CD4-positive, alpha-beta T cell treated with Interferon alpha-2 for 1 hour (primary cell): ENCODE measurements around the gene PSKH1.
A peak's percentile ranks its signal among the peaks of the same experiment; 100 is the strongest.
"Not testable (repeated sequence)": the region's sequence is repeated elsewhere in the genome, so short reads cannot be mapped to it uniquely, and the experiment has no call there.

Experiments used
- DNase-seq, 2 donors: peaks; one replicate each; pipeline ENCODE4 v3.0.0-alpha.2; 2020 to 2022

Gene PSKH1

GRCh38 chr16:67892375-67892774 lies 679 bp upstream of the PSKH1 start:
- DNase-seq, result no peak

DNA sequence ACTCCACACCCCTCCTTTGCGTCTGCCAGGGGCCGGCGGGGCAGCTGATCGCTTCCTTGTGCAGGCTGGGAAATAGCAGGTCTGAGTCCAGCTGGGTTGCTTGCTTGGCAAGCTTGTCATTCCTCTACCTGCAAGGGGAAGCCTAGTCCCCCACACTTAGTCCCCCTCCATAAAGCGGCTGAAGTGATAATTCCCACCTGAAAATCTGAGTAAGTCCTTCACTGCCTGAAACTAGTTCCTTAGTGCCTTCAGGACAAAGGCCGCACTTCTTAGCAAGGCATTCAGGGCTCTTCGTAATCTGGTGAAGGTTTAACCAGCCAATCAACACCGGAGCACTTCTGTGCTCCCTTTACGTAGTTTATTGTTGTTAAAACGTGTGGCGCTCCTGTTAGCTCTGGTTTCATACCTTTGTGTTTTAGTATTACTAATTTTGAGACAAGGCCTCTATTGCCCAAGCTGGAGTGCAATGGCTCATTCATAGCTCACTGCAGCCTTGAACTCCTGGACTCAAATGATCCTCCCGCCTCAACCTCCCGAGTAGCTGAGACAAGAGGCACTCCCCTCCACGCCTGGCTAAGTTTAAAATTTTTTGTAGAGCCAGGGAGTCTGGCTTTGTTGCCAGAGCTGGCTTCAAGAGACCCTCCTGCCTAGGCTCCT lies 817 bp downstream of the PSKH1 start:
- DNase-seq, result peak in 1 of 2 donors; percentile 11

DNA sequence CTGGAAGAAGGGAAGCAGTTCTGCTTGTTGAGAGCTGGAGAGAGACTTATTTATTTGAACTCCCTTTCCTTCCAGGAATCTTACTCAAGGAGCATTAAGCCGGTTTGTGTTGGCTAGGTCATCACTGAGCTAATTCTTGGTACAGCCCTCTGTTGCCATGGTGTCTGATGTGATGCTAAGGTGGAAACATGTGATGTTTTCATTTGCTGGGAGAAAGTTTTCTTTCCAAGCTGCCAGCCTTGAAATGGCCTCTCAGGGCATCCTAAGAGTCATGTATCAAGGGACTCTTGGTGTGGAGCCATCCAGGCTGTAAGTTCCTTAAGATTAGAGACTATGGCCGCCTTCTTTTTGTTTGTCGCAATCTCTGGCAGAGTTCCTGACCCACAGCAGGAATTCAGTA lies 4.2 kb downstream of the PSKH1 start:
- no peak for DNase-seq

DNA sequence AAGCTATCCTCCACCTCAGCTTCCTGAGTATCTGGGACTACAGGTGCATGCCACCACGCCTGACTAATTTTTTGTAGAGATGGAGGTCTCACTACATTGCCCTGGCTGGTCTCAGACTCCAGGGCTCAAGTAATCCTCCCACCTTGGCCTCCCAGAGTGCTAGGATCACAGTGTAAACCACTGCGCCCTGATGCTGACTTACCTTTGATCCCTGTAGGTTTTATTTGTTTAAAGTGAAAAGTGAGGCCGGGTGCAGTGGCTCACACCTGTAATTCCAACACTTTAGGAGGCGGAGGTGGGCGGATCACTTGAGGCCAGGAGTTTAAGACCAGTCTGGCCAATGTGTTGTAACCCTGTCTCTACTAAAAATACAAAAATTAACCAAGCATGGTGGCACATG lies 8.7 kb downstream of the PSKH1 start:
- DNase-seq, result no peak

GRCh38 chr16:67902831-67903230 lies 9.8 kb downstream of the PSKH1 start:
- DNase-seq, result no peak

- DNase-seq, result no peak
Observed at GRCh38 chr16:67907397-67908180, 14.5 kb downstream of the PSKH1 start.

DNA sequence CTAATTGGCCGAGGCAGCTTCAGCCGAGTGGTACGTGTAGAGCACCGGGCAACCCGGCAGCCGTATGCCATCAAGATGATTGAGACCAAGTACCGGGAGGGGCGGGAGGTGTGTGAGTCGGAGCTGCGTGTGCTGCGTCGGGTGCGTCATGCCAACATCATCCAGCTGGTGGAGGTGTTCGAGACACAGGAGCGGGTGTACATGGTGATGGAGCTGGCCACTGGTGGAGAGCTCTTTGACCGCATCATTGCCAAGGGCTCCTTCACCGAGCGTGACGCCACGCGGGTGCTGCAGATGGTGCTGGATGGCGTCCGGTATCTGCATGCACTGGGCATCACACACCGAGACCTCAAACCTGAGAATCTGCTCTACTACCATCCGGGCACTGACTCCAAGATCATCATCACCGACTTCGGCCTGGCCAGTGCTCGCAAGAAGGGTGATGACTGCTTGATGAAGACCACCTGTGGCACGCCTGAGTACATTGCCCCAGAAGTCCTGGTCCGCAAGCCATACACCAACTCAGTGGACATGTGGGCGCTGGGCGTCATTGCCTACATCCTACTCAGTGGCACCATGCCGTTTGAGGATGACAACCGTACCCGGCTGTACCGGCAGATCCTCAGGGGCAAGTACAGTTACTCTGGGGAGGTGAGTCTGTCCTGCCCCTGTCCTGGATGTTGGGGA lies 16.1 kb downstream of the PSKH1 start:
- DNase-seq, result no peak

GRCh38 chr16:67910158-67910557 lies 17.1 kb downstream of the PSKH1 start:
- DNase-seq, result no peak

DNA sequence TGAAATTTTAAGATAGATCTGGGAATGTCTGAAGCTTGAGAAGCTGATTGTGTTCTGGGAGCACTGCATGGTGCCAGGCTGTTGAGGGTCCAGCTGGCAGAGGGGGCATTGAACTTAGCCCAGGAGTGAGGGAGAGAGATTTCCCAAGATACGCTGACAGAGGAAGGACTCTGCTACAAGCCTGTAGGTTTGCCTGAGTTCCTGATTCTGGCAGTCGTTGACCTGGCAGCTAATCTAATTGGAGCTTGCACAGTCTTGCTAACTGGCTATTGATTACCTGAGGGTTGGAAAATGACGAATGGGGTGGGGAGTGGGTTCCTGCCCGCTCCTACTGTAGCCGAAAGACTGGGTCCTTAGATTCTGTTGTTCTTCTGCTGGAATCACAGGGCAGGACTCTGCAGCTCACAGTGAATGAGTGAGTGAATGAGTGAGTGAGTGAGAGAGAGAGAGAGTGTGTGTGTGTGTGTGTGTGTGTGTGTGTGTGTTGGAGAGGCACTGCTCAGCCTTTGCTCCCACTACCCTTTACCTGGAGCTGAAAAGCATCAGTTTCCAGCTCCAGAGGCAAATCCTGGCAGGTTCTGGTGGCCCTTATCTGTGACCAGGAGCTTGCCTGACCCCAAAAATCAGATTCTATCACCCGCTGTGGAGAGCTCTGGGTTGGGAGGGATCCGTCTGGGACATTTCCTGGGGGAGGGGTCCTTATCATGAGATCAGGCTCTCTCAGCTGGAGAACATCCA lies 21.9 kb downstream of the PSKH1 start:
- no peak for DNase-seq

- DNase-seq, result not testable (repeated sequence)
Observed at GRCh38 chr16:67915496-67915769, 22.4 kb downstream of the PSKH1 start.

DNA sequence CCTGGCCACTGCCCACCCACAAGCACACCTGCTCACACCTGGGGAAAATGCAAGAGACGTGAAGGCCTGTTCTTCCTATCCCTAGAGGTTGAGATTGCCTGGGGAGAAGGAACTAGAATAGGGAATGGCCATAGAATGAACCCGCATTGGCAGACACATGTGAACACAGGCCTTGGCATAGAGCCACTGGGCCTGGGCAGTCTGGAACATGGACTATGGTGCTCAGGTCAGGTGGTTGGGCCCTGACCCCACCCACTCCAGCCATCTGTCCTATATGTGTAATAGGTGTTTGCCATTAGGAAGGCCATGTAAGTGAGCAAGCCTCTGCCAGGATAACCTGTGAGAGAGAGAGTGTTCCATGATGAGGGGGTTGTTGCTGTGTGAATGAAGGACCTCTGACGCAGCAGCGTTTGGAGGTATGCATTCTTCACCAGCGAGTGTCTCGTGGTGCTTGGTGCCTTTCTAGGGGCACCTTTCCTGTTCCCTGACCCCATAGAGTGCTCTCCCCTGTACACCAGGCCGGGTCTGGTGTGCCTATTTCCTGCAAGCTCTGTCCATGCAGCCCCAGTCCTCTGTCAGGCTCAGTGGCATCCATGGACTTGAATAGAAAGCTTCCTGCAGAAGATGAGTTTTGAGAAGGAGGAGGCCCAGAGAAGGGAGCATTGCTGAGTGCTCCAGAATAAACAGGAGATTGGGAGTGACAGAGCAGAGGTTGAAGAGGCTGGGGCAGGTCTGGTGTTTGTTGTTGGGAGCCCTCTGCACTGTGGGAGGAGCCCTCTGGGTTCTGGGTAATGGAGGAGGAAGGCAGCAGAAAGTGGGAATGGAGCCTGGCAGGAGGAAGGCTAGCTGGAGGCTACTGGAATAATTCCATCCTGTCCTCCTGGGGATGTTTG lies 23.0 kb downstream of the PSKH1 start:
- no peak for DNase-seq

DNA sequence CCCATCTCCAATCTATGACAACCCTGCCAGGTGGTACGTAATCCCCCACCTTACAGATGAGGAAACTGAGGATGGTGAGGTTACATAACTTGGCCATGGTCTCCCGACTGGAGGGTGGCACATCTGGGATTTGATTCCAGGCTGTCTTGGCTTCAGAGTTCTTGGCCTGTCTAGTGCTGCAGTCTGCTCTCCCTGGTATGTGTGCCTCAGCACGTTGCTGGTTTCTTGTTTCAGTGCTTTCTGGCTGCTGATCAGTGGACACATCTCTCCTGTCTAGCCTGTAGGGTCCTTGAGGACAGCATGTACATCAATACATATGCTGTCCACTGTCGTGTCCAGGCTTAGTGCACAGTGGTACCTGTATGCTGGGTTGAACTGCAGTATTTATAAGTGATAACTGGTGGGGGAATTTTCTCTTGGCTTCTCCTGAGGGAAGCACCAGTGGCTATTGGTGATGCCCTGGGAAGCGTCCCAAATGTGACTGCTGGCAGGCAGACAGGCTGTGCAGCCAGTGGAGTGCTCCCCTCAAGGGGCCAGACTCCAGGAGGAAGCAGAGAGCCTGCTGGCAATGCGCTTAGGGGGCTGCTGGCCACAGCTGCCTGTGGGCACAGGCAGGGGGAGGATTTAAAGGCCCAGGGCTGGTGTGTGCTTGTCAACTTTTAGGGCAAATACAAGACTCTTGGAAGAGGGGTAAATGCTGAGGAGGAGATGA lies 24.2 kb downstream of the PSKH1 start:
- DNase-seq, result no peak

- no peak for DNase-seq
Observed at GRCh38 chr16:67917852-67918236, 24.8 kb downstream of the PSKH1 start.

GRCh38 chr16:67919622-67920221 lies 26.7 kb downstream of the PSKH1 start:
- no peak for DNase-seq

- DNase-seq, result no peak
Observed at GRCh38 chr16:67922221-67922620, 29.2 kb downstream of the PSKH1 start.

- no peak for DNase-seq
Observed at GRCh38 chr16:67922740-67923139, 29.7 kb downstream of the PSKH1 start.

GRCh38 chr16:67923414-67924116 lies 30.5 kb downstream of the PSKH1 start:
- DNase-seq, result no peak

DNA sequence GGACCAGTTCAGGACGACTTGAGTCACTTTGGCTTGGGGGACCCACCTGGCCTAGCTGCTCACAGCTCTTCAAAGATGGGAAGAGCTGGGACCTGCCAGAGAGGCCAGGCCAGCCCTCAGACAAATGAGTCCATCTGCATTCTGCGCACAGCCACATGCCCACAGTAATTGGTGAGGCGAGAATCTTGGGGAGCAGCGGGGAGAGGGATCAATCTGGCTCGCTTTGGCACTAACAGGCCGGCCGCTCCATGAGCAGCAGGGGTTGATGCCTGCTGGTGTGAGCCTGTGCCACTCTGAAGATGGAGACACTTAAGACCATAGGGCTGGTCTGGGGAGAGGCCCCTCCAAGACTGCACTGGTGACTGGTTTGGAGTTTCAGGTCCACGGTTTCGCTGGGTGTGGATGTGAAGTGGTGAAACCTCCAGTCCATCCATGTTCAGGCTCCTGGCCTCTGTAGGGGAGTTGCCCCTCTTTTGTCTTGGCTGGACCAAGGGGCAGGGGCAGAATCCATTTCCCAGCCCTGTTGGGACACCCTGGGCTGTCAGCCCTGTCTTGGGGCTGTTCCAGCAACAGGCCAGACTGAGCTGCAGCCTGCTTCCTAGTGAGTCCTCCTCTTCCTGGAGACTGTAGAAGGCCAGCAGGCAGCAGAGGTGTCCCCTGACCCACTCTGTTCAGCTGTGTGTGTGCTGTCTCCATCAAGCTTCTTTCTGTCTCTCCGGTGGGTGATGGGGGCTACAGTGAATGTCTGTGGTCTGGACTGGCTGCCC lies 31.3 kb downstream of the PSKH1 start:
- no peak for DNase-seq

- DNase-seq, result no peak
Observed at GRCh38 chr16:67926181-67926750, 33.2 kb downstream of the PSKH1 start.
